ENCODE results near the gene GRIK4. TPM values are rescaled to one million over a fixed set of nuclear protein-coding genes. Genes with fewer than 3 reads are reported as not detected.

GRIK4 gene
- total and polyA plus RNA-seq, 7 donors = 0.04 to 0.11 (median 0.04) TPM; not detected in 4

DNA sequence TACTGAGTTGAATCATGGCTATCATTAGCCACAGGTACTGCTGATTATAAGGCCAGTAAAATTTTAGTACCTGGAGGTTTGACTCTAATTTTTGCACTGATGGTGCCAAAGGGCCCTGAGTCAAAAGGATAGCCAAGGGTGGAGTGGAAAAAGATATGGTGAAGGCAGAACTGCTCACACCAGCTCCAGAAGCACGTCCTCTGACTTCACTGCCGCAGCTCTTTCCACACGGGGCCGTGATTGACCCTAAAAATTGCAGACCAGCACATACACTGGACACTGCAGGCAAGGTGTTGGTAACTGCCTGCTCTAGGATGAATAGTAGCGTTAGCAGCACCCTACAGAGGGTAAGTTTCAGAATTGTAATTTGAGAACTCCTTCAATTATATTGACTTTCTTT, 25.4 kb upstream of the GRIK4 start:
- ATAC-seq (no peak), DNase-seq (no peak)
- Histone ChIP-seq H3K27ac (no peak overlapping the region), H3K4me1 (no peaks in the 10 kb centered on the region), H3K4me3 (no peak overlapping the region), H3K36me3 (ENCODE audit: insufficient read depth in 1 of 2, low read depth in 1 of 2) (peaks cover 10 to 85% of the 10 kb centered on the region in 2 donors), H3K9me3 (no peaks in the 10 kb centered on the region), H3K27me3 (ENCODE audit: insufficient read depth in 3 of 3, low read length in 2 of 3) (no peaks in the 10 kb centered on the region)
- TF ChIP-seq, protein P1, sequence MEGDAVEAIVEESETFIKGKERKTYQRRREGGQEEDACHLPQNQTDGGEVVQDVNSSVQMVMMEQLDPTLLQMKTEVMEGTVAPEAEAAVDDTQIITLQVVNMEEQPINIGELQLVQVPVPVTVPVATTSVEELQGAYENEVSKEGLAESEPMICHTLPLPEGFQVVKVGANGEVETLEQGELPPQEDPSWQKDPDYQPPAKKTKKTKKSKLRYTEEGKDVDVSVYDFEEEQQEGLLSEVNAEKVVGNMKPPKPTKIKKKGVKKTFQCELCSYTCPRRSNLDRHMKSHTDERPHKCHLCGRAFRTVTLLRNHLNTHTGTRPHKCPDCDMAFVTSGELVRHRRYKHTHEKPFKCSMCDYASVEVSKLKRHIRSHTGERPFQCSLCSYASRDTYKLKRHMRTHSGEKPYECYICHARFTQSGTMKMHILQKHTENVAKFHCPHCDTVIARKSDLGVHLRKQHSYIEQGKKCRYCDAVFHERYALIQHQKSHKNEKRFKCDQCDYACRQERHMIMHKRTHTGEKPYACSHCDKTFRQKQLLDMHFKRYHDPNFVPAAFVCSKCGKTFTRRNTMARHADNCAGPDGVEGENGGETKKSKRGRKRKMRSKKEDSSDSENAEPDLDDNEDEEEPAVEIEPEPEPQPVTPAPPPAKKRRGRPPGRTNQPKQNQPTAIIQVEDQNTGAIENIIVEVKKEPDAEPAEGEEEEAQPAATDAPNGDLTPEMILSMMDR (IDR thresholded peaks at IDR 0.05) = no peak
- WGBS, 3 donors = 89 to 95% (median 92%) methylated on average over 5 of the region's 5 CpGs
- intact Hi-C loops (cut with DNase I) = no loop called here

DNA sequence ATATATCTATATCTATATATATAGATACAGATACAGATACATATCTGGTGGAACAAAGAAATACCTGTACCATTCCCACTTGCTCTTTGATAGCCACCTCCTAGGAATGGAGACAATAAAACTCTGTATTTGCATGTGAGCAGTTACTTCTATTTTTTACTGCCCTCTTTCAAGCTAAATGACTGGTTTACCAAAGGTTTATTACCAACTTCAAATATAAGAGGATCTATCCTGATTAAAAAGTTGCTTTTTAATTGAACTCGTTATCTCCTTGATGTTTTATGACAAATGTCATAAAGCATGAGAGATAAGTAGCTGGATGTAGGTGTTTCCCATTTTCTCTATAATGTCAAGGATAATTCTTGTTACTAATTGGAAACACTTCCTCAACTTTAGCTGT, 21.7 kb upstream of the GRIK4 start:
- no peak for DNase-seq
- TF ChIP-seq, protein P1 (IDR thresholded peaks at IDR 0.05) = no peak
- no peak for ATAC-seq
- H3K36me3 ChIP-seq (ENCODE audit: insufficient read depth in 1 of 2, low read depth in 1 of 2) = peaks cover 7 to 52% of the 10 kb centered on the region in 2 donors
- no peaks in the 10 kb centered on the region for H3K9me3 ChIP-seq
- intact Hi-C loops (cut with DNase I) = no loop called here
- WGBS, 3 donors = 95 to 98% (median 95%) methylated on average over 1 of the region's 1 CpG
- H3K27ac ChIP-seq = no peak overlapping the region
- no peaks in the 10 kb centered on the region for H3K4me1 ChIP-seq
- H3K27me3 ChIP-seq (ENCODE audit: insufficient read depth in 3 of 3, low read length in 2 of 3) = no peaks in the 10 kb centered on the region
- H3K4me3 ChIP-seq = no peak overlapping the region

DNA sequence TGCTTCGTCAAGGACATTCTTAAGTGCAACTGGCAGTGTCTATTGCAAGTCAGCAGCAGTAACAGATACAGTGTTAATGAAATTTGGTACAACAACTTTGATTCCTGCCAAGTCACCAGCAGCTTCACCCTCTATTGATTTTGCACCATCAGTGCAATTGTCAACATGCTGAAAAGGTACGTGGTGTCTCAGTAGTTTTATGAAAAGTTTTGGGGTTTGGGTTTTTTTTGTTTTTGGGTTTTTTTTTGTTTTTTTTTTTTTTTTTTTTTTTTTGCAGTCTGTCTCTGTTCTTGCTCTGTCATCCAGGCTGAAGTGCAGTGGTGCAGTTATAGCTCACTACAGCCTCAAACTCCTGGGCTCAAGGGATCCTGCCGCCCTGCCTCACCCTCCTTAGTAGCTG, 19.1 kb upstream of the GRIK4 start:
- Histone ChIP-seq H3K36me3 (ENCODE audit: insufficient read depth in 1 of 2, low read depth in 1 of 2) (peaks cover 3 to 25% of the 10 kb centered on the region in 2 donors), H3K27me3 (ENCODE audit: insufficient read depth in 3 of 3, low read length in 2 of 3) (no peaks in the 10 kb centered on the region), H3K4me1 (no peaks in the 10 kb centered on the region), H3K27ac (no peak overlapping the region), H3K4me3 (no peak overlapping the region), H3K9me3 (no peaks in the 10 kb centered on the region)
- intact Hi-C loops (cut with DNase I) = no loop called here
- ATAC-seq (peak in 1 of 4 donors; percentile 8), DNase-seq (no peak)
- WGBS, 3 donors = 60 to 76% (median 67%) methylated on average over 3 of the region's 3 CpGs
- TF ChIP-seq, protein P1 (IDR thresholded peaks at IDR 0.05) = no peak

DNA sequence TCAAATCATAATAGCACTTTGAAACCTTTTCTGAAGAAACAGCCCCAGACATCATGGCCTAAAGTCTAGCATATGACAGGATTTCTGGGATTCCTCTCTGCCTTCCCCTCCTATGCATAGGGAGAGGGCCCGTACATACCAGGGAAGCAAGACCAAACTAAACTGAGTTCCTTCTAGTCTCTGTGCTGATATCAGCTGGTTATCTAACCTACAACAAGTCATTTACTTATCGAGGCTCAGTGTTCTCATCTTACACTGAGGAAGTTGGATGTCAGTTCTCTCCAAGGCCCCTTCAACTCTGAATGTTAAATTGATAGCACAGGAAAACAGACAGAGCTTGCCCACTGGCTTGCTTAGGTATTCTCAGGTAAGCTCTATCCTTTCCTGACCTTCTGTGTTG, 17.0 kb upstream of the GRIK4 start:
- TF ChIP-seq, protein P1 (IDR thresholded peaks at IDR 0.05) = no peak
- ATAC-seq = no peak
- H3K4me1 ChIP-seq = no peaks in the 10 kb centered on the region
- WGBS, 3 donors = 41 to 53% (median 45%) methylated on average over 2 of the region's 2 CpGs
- peaks cover 0 to 18% of the 10 kb centered on the region in 2 donors for H3K36me3 ChIP-seq (ENCODE audit: insufficient read depth in 1 of 2, low read depth in 1 of 2)
- H3K9me3 ChIP-seq = no peaks in the 10 kb centered on the region
- H3K27ac ChIP-seq = no peak overlapping the region
- no peak for DNase-seq
- peaks cover 0 to 4% (median 0%) of the 10 kb centered on the region in 3 donors for H3K27me3 ChIP-seq (ENCODE audit: insufficient read depth in 3 of 3, low read length in 2 of 3)
- no peak overlapping the region for H3K4me3 ChIP-seq
- intact Hi-C loops (cut with DNase I) = no loop called here

DNA sequence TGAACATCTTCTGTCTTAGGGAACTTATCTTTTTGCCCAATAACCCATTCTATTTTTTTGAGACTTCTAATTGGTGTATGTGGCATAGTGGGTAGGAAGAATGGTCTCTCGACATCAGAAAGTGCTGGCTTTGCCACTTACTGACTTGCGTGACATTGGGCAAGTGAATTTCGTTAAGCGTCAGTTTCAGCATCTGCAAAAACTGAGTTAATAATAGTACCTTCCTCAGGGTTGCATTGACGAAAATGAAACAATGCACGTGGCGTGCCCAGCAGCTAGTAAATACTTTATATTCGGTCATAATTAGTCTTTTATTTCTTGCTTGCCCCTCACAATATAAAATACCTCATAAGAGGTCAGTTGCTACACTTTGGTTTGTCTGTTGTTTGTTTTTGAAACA, 12.5 kb upstream of the GRIK4 start:
- intact Hi-C loops (cut with DNase I) = no loop called here
- TF ChIP-seq, protein P1 (IDR thresholded peaks at IDR 0.05) = no peak
- 86 to 90% (median 88%) methylated on average over 8 of the region's 8 CpGs for WGBS, 3 donors

More for the DNA sequence above, 12.5 kb upstream of the GRIK4 start:
- Histone ChIP-seq H3K4me3 (no peak overlapping the region), H3K4me1 (no peaks in the 10 kb centered on the region), H3K27me3 (ENCODE audit: insufficient read depth in 3 of 3, low read length in 2 of 3) (peaks cover 0 to 33% (median 0%) of the 10 kb centered on the region in 3 donors), H3K27ac (no peak overlapping the region), H3K9me3 (no peaks in the 10 kb centered on the region), H3K36me3 (ENCODE audit: insufficient read depth in 1 of 2, low read depth in 1 of 2) (no peaks in the 10 kb centered on the region)
- ATAC-seq (no peak), DNase-seq (no peak)
